ENCODE measurements around the gene SYCE3.

SYCE3 gene

GRCh38 chr22:50532824-50533796 is 29.6 kb downstream of the SYCE3 start:
- DNase-seq (ENCODE audit: low read depth in 1 of 2, low spot score in 1 of 2), result no peak

DNA sequence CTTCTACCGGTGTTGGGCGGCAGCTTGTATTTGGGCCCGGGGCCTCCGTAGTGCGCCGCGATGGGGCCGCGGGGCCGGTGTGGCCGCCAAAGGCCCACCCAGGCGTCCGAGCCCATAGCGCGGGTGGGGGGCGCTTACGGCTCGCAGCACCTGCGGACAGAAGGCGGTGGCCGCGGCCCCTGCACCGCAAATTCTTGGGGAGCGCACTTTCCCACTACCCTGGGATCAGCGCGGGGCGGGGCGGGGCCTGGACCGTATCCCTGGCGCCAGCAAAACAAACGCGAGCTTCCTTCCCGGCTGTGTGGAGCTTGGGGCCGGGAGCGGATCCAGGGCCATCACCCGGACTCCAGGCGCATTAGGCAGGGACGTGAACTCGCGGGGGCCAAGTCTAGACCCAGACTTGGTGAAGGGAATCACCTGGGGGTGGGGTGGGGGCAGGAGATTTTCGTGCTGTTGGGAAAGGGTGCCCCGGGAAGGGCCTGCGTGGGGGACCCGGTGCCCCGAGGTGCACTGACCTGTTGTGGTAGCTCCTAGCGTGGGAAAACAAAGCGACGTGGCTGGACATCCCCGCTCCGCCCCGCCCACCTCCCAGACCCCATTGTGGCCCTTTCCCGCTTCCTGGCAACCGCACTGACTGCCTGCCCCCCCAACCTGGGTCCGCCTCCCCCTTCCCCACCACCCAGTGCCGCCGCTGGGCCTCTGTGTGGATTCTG is 30.6 kb downstream of the SYCE3 start:
- no peak for DNase-seq (ENCODE audit: low read depth in 1 of 2, low spot score in 1 of 2)

DNA sequence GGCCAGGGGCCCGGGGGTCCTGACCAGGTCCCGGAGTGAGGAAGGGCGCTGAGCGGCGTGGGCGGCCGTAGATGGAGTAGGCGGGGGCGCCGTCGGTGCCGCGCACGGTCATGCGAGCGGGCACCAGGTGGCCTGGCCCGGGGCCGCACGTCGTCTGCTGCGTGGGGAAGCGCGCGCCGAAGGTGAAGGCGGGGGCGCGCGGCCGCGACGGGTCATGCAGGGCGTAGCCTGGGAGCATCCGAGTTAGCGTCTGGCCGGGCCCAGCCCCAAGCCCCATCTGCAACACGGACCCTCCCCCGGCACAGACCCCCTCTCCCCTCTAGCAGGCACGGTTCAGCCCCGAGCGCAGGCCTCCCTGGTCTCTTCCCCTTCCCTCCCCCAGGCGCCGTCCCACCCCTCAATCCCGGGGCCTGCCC is 31.2 kb downstream of the SYCE3 start:
- peak in 1 of 2 donors; percentile 47 for DNase-seq (ENCODE audit: low read depth in 1 of 2, low spot score in 1 of 2)

DNA sequence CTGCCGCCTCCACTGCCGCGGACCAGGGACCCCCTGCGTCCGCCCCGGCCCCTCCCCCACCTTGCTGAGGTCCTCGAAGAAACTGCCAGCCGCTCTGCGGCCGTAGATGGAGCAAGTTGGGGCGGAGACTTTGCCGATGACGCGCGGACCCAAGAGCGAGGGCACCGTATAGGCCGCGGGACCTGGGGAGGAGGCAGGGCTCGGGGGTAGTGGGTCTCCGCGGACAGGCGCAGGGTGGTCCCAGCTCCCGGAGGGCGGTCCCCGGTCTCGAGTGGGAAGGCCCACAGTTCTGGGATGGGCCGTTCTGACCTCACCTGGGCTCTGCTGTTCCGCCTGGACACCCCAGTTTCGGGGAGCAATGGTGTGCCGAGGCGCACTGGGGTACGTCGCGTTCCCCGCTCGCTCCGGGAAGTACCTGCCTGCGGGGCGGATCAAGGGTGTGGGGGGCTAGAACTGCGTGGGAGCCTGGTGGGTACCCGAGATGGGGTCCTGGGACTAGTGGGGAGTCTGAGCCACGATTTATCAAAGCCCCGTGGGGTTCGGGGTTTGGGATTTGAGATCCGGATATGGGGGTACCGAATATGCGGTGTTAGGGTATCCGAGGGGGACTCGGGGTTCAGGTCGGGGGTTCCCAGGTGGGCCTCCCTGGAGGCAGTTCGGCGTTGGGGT is 31.7 kb downstream of the SYCE3 start:
- peak; percentile 67 to 76 for DNase-seq (ENCODE audit: low read depth in 1 of 2, low spot score in 1 of 2)

DNA sequence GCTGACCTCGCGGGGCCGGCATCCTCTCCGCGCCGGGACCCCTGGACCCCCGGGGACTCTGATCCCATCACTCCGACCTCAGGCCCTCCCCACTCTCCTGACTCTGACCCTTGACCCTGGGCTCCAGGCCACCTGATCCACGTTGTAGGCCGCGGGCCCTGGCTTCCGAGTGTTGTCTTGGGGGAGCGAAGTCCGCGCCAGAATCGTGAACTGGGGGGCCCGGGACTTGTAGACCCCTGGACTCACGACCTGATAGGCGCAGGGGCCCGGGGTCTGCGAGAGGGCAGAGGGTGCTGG is 32.2 kb downstream of the SYCE3 start:
- no peak for DNase-seq (ENCODE audit: low read depth in 1 of 2, low spot score in 1 of 2)

DNA sequence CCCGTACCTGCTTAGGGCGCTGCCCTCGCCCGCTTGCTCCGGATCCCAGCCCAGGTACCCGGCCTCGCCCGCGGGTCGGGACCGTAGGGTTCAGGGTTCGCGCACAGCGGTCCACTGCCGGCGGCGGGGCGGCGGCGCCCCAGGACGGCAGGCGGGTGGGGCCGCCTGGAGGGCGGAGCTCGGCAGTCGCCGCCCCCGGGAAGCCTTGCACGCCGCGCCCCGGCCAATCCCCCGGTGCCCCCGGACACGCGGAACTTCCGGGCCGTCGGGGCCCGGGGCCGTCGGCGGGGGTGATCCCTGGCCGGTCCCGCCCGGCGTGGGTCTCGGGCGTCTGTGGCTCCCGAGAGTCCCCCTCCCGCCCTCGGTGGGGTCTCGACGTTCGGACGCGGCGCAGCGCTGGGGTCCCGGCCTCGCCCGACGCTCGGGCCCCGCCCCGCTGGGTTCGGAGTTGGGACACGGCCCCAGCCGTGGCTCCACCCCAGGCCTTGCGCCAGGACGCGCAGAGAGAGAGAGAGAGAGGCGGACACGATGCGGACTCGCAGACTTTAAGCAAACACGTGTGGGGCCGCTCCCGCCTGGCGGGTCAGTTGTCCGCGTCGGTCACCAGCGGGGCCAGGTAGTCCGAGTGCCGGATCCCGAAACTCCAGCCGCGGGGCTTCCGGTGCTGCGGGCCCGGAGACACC is 32.7 kb downstream of the SYCE3 start, which contains the start of gene TYMP:
TSS of gene TYMP (minus strand) at position 116 of the 683 bp plus-strand sequence. CDS start 303 bp downstream, outside the sequence.
- DNase-seq (ENCODE audit: low read depth in 1 of 2, low spot score in 1 of 2), result peak in 1 of 2 donors; percentile 60

GRCh38 chr22:50529416-50529896 is 33.3 kb downstream of the SYCE3 start:
- no peak for DNase-seq (ENCODE audit: low read depth in 1 of 2, low spot score in 1 of 2)

- no peak for DNase-seq (ENCODE audit: low read depth in 1 of 2, low spot score in 1 of 2)
Observed at GRCh38 chr22:50528682-50529415, 33.9 kb downstream of the SYCE3 start.

DNA sequence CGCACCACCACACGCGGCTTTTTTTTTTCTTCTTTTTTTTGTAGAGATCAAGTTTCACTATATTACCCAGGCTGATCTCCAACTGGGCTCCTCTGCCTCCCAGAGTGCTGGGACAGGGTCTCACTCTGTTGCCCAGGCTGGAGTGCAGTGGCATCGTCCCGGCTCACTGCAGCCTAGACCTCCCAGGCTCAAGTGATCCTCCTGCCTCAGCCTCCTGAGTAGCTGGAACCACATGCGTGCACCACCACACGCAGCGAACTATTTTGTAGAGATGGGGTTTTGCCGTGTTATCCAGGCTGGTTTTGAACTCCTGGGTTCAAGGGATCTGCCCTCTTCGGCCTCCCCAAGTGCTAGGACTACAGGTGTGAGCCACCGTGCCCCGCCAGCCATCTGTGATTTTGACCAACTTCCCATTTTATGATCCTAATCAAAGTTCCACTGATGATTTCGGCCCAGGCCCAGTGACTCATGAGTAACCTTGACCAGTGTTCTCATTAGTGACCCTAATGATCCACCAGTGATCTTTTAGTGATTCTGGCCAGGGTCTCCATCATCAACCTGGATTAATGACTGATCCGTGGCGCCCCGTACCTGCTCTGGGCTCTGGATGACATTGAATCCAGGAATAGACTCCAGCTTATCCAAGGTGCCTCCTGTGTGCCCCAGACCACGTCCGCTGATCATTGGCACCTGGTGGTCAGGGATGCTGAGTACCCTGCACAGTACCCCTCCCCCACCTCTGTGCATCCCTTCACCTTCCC is 34.6 kb downstream of the SYCE3 start:
- DNase-seq (ENCODE audit: low read depth in 1 of 2, low spot score in 1 of 2), result no peak

DNA sequence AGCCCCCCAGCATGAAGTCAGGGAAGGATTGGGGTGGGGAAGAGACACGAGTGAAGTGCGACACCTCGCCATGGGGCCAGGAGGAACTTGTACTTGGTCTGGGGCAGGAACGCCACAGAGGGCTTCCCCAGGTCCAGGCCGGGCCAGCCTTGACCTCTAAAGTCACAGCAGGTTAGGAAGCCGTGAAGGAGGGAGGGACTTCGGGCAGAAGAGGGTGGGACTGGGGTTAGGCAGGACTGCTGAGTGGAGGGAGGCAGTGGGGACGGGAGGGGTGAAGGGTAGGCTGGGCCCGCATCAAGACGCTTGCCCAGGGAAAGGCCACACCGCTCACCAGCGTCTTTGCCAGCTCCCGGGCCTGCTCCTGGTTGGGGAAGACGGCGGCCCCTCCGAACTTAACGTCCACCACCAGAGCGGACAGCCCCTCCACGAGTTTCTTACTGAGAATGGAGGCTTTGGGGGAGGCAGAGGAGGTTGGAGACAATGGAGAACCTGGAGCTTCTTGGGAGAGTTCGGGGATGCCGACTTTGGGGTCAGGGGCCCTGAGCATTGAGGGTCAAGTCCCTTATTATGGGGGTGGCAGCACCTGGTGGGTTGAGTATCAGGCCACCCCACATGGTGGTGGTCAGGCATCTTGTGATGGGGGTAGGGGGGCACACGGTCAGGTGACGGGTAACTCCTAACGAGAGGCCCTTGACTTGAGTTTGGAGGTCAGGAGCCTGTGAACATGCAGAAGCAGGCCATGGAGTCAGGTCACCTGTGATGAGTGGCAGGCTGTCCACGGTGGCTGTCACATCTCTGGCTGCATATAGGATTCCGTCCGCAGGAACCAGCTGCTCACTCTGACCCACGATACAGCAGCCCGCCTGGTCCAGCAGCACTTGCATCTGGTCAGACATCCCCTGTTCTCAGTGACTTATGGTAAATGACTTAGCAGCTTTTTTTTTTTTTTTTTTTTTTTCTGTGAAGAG is 35.6 kb downstream of the SYCE3 start:
- peak in 1 of 2 donors; percentile 41 for DNase-seq (ENCODE audit: low read depth in 1 of 2, low spot score in 1 of 2)

DNA sequence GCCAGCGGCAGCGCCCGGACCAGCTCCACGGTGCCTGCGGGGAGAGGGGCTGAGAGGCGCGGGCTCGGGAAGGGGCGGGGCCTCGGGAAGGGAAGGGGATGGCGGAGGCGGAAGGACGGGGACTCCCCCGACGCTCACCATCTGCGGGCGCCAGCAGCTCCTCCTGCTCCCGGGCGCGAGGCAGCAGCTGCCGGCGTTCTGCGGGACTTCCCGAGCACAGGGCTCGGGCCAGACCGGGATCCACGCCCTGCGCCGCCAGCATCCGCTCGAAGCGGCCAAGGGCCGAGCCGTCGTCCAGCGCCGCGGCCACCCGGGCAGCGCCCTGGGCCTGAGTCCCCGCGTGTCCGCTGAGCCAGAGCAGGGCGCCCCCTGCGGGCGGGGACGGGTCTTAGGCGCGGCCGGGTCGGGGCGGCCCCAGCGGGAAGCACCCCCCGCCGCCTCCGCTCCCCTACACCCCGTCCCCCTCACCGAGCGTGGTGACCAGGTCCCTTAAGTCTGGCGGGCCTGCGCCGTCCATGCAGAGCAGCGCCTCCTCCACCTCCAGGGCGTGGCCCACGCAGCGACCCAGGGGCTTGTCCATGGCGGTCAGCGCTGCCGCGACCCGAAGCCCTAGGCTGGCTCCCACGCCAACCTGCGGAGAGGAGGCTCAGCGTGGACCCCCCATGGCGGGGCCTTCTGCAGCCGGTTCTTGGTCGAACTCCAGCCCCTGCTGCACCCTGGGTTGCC is 36.4 kb downstream of the SYCE3 start:
- DNase-seq (ENCODE audit: low read depth in 1 of 2, low spot score in 1 of 2), result peak; percentile 71 to 84

- DNase-seq (ENCODE audit: low read depth in 1 of 2, low spot score in 1 of 2), result no peak
Observed at GRCh38 chr22:50525858-50526107, 36.9 kb downstream of the SYCE3 start.

GRCh38 chr22:50525104-50525857 is 37.4 kb downstream of the SYCE3 start, which contains the start of gene SCO2:
TSS of gene SCO2 (minus strand) at chr22:50525598. CDS start at chr22:50524411, 1,187 bp downstream.
- peak; percentile 95 to 96 for DNase-seq (ENCODE audit: low read depth in 1 of 2, low spot score in 1 of 2)

DNA sequence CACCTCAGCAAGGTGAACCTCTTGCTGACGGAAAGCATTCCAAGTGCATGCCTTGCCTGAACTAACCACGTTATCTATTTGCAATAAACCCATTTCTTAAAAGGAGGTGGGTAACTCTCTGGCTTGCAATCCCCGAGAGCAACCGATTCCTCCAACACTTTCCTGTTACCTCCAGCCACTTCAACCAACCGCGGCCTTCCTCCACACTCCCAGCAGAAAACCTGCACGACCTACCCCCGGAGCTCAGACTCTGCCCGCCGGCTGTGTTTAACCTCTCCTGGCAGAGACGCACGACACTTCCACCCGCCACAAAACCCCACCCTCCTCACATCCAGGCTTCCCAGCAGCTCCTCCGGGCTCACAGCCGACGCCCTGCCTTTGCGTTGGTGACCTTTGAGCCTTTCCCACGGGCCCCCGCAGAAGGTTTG is 38.0 kb downstream of the SYCE3 start:
- no peak for DNase-seq (ENCODE audit: low read depth in 1 of 2, low spot score in 1 of 2)

- no peak for DNase-seq (ENCODE audit: low read depth in 1 of 2, low spot score in 1 of 2)
Observed at GRCh38 chr22:50523806-50524675, 38.7 kb downstream of the SYCE3 start.

DNA sequence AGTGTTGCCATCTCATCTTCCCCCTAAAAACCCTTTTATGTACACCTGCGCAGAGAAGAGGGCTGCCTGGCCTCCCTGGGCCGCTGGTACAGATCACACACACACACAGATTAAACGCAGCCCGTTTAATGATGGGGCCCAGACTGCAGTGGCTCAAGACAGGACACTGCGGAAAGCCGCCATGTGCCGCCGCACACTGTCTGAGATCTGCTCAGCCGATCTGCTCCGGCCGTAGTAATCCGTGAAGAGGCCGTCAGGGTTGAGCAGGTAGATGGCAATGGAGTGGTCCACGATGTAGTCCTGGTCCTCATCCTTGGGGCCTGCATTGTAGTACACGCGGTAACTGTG is 39.3 kb downstream of the SYCE3 start:
- no peak for DNase-seq (ENCODE audit: low read depth in 1 of 2, low spot score in 1 of 2)
